ENCODE measurements around the gene USP3. TPM values are rescaled to one million over a fixed set of nuclear protein-coding genes. Genes with fewer than 3 reads are reported as not detected.
"Not testable (repeated sequence)": the region's sequence is repeated elsewhere in the genome, so short reads cannot be mapped to it uniquely, and the experiment has no call there.

The USP3 gene
- total and polyA plus RNA-seq, 10 of the 15 experiments (the other 5 are each of a cell fraction or from before 2014, with no cell fraction given) = 23.8 to 64.5 (median 50.3) TPM

DNA sequence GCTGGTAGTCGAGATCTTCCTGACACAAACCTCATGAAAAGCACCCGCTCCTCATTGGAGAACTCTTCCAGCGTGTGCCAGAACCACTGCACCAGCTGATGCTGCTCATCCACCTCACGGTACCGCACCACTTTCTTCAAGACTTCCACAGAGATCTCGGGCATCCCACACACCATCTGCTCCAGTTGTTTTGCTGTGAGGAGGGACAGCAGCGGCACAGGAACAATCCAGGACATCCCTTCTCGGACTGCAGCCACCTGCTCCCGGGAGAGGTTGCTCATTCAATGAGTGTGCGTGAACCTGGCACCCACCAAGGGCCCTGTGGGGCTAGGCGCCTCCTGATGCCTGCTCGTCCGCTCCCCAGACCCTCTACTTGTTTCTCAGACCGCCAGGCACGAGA is 107.9 kb downstream of the USP3 start (continued):
- TF ChIP-seq ZBTB4 (CRISPR knock-in tag; IDR thresholded peaks at IDR 0.05) (no peak), CREB1 (IDR thresholded peaks at IDR 0.05; ENCODE audit: low read depth) (no peak), SIN3A (IDR thresholded peaks at IDR 0.05; ENCODE audit: low read depth, low read length) (no peak), IKZF2 (IDR thresholded peaks at IDR 0.05) (no peak)
- TF ChIP-seq, protein P1, sequence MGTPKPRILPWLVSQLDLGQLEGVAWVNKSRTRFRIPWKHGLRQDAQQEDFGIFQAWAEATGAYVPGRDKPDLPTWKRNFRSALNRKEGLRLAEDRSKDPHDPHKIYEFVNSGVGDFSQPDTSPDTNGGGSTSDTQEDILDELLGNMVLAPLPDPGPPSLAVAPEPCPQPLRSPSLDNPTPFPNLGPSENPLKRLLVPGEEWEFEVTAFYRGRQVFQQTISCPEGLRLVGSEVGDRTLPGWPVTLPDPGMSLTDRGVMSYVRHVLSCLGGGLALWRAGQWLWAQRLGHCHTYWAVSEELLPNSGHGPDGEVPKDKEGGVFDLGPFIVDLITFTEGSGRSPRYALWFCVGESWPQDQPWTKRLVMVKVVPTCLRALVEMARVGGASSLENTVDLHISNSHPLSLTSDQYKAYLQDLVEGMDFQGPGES (IDR thresholded peaks at IDR 0.05) = no peak

DNA sequence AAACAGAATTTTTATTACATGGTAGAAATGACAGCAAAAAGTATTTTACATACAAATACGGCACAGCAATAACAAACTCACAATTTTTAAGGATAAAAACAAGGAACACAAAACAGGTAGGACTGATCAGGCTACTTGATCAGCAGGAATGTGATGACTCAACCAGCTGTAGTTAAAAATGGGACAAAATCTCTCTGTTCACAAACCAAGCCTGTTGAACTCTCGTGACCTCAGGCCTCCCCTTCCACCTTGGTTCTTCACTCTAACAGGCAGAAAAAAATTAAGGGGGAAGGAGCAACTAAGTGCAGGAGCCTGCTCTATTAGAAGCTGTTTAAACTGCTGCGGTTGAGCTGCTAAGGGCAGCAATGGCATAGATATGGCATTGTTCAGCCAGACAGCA is 111.5 kb downstream of the USP3 start:
- 100% methylated on average over 3 of the region's 3 CpGs for WGBS (ENCODE audit: insufficient coverage, insufficient replicate concordance, low lambda C conversion rate, missing lambda C conversion rate)
- FAIRE-seq = no peak
- TF ChIP-seq ZNF274 (IDR thresholded peaks at IDR 0.05; ENCODE audit: insufficient read depth, insufficient read length) (no peak), MTA2 (IDR thresholded peaks at IDR 0.05; ENCODE audit: low read depth) (no peak), RB1 (IDR thresholded peaks at IDR 0.05; ENCODE audit: borderline replicate concordance) (no peak), RAD21 (IDR thresholded peaks at IDR 0.05; ENCODE audit: insufficient read depth, low read depth, low read length) (no peak)
- peaks cover under 1% of the 10 kb centered on the region; the same call in 1 of the 2 replicates for H3K4me1 ChIP-seq (ENCODE audit: control insufficient read depth, insufficient read depth, low read length)
- H3K9ac ChIP-seq (ENCODE audit: control insufficient read depth, insufficient read depth, low read length) = no peak overlapping the region
- H3K79me2 ChIP-seq (ENCODE audit: control insufficient read depth, insufficient read depth, low read length) = no peaks in the 10 kb centered on the region
- ChIA-PET POLR2A (interaction anchor here (1.2 kb wide), 1 partner anchor 92 kb away, joined by 5 read pairs; no protein-coding TSS in a partner anchor), CTCF (interaction anchor here (7.4 kb wide), 1 partner anchor 451 kb away, joined by 87 read pairs; no protein-coding TSS in a partner anchor), SMC1A (ENCODE audit: uncharacterized antibody, unreplicated experiment) (interaction anchor here (0.8 to 1.7 kb wide), 3 partner anchors 12 to 394 kb away, joined by 3 to 4 read pairs (median 3); no protein-coding TSS in a partner anchor), RAD21 (ENCODE audit: unreplicated experiment) (interaction anchor here (0.5 to 1.6 kb wide), 2 partner anchors 137 to 149 kb away, joined by 3 to 4 read pairs; no protein-coding TSS in a partner anchor)
- H3K27me3 ChIP-seq (replicated peaks in 1 of 2; ENCODE audit: control insufficient read depth in 2 of 2, insufficient read depth in 2 of 2, low read length in 1 of 2) = no peaks in the 10 kb centered on the region
- H3K9me3 ChIP-seq (replicated peaks; ENCODE audit: control insufficient read depth, insufficient read depth, low read length) = no peaks in the 10 kb centered on the region
- intact Hi-C loops (cut with micrococcal nuclease; ENCODE audit: unreplicated experiment) = no loop called here
- H2AFZ ChIP-seq (ENCODE audit: control insufficient read depth, low read depth, low read length) = no peak overlapping the region
- in situ Hi-C loops (cut with MboI) = no loop called here
- peaks cover 3 to 23% of the 10 kb centered on the region in 2 experiments for H3K36me3 ChIP-seq (ENCODE audit: control insufficient read depth in 2 of 2, insufficient read depth in 2 of 2, low read length in 1 of 2)
- no peak for ATAC-seq
- H4K20me1 ChIP-seq (ENCODE audit: control insufficient read depth, insufficient read depth) = no peaks in the 10 kb centered on the region
- H3K27ac ChIP-seq (ENCODE audit: control insufficient read depth, insufficient read depth) = no peak overlapping the region
- BruUV-seq (replicated peaks) = no TSS peak
- H3K4me2 ChIP-seq (ENCODE audit: control insufficient read depth, insufficient read depth) = no peak overlapping the region
- no peak for DNase-seq (ENCODE audit: low read depth, low spot score)
- no peak overlapping the region for H3K4me3 ChIP-seq

DNA sequence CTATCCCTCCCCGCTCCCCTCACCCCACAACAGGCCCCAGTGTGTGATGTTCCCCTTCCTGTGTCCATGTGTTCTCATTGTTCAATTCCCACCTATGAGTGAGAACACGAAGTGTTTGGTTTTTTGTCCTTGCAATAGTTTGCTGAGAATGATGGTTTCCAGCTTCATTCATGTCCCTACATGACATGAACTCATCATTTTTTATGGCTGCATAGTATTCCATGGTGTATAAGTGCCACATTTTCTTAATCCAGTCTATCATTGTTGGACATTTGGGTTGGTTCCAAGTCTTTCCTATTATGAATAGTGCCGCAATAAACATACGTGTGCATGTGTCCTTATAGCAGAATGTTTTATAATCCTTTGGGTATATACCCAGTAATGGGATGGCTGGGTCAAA is 112.8 kb downstream of the USP3 start:
- in situ Hi-C loops (cut with MboI); H3K4me2 ChIP-seq (ENCODE audit: control insufficient read depth, insufficient read depth); H3K9me3 ChIP-seq (replicated peaks; ENCODE audit: control insufficient read depth, insufficient read depth, low read length); ATAC-seq; intact Hi-C loops (cut with micrococcal nuclease; ENCODE audit: unreplicated experiment); H3K79me2 ChIP-seq (ENCODE audit: control insufficient read depth, insufficient read depth, low read length); H3K27me3 ChIP-seq (replicated peaks in 1 of 2; ENCODE audit: control insufficient read depth in 2 of 2, insufficient read depth in 2 of 2, low read length in 1 of 2); CTCF ChIA-PET; H2AFZ ChIP-seq (ENCODE audit: control insufficient read depth, low read depth, low read length); BruUV-seq (replicated peaks); FAIRE-seq; H3K4me1 ChIP-seq (ENCODE audit: control insufficient read depth, insufficient read depth, low read length); DNase-seq (ENCODE audit: low read depth, low spot score); H3K27ac ChIP-seq (ENCODE audit: control insufficient read depth, insufficient read depth); H3K4me3 ChIP-seq; H4K20me1 ChIP-seq (ENCODE audit: control insufficient read depth, insufficient read depth); H3K9ac ChIP-seq (ENCODE audit: control insufficient read depth, insufficient read depth, low read length): not testable (repeated sequence)
- SMC1A ChIA-PET (ENCODE audit: uncharacterized antibody, unreplicated experiment) = interaction anchor here (0.9 to 1.0 kb wide), 2 partner anchors 9 to 16 kb away, joined by 3 read pairs; no protein-coding TSS in a partner anchor
- H3K36me3 ChIP-seq (ENCODE audit: control insufficient read depth in 2 of 2, insufficient read depth in 2 of 2, low read length in 1 of 2) = peaks cover 3 to 19% of the 10 kb centered on the region in 2 experiments; a peak in 3 of 4 replicates
- POLR2A ChIA-PET = interaction anchor here (1.2 kb wide), 1 partner anchor 91 kb away, joined by 5 read pairs; no protein-coding TSS in a partner anchor
- RAD21 ChIA-PET (ENCODE audit: unreplicated experiment) = interaction anchor here (0.6 kb wide), 1 partner anchor 1275 kb away, joined by 3 read pairs; no protein-coding TSS in a partner anchor
- WGBS (ENCODE audit: insufficient coverage, insufficient replicate concordance, low lambda C conversion rate, missing lambda C conversion rate) = 95% methylated on average over 4 of the region's 4 CpGs
